Loucy (cell line): ENCODE results near the gene DRD4.

ENCODE experiments used
- H2AFZ ChIP-seq: fragments of 200-600 bp; sonication (generic); 2 replicates; pipeline ENCODE4 v1.6.0; 2016; ENCODE audit warnings: antibody characterized with exemption, mild to moderate bottlenecking, low read length, moderate library complexity
- H3F3A ChIP-seq: fragments of 200-600 bp; 2 replicates; pipeline ENCODE4 v1.6.0; 2016; ENCODE audit warnings: antibody characterized with exemption, low read depth, mild to moderate bottlenecking
- H3K27me3 ChIP-seq: fragments of 200-600 bp; sonication (generic); 2 replicates; pipeline ENCODE4 v1.6.1; 2014; ENCODE audit warnings: low read length, mild to moderate bottlenecking; ENCODE audit not compliant: insufficient read depth, poor library complexity, severe bottlenecking
- H3K36me3 ChIP-seq: fragments of 200-600 bp; sonication (generic); 2 replicates; pipeline ENCODE4 v1.6.1; 2016; ENCODE audit warnings: low read length; ENCODE audit not compliant: insufficient read depth
- H3K4me1 ChIP-seq: fragments of 200-600 bp; sonication (generic); 2 replicates; pipeline ENCODE4 v1.5.1; 2014; ENCODE audit warnings: low read length, mild to moderate bottlenecking; ENCODE audit not compliant: insufficient read depth, poor library complexity, severe bottlenecking
- H3K4me2 ChIP-seq: fragments of 200-600 bp; sonication (generic); 2 replicates; pipeline ENCODE4 v1.6.0; 2014; ENCODE audit warnings: antibody characterized with exemption, low read length, low read depth, mild to moderate bottlenecking; ENCODE audit not compliant: poor library complexity, severe bottlenecking
- H3K4me3 ChIP-seq: fragments of 200-600 bp; sonication (generic); 2 replicates; pipeline ENCODE4 v1.5.1; 2014; ENCODE audit warnings: low read length, mild to moderate bottlenecking, mixed read lengths; ENCODE audit not compliant: poor library complexity, severe bottlenecking
- H3K79me2 ChIP-seq: fragments of 200-600 bp; sonication (generic); 2 replicates; pipeline ENCODE4 v1.6.1; 2014; ENCODE audit warnings: low read length; ENCODE audit not compliant: insufficient read depth
- H3K9ac ChIP-seq: fragments of 200-600 bp; sonication (generic); 2 replicates; pipeline ENCODE4 v1.6.0; 2014; ENCODE audit warnings: mild to moderate bottlenecking, low read depth, low read length, moderate library complexity; ENCODE audit not compliant: poor library complexity, severe bottlenecking
- H3K9me2 ChIP-seq: fragments of 200-600 bp; sonication (generic); replicated peaks from 2 replicates; pipeline ENCODE4 v1.6.1; 2016; ENCODE audit warnings: low read depth, low read length, mixed read lengths
- H3K9me3 ChIP-seq: fragments of 200-600 bp; sonication (generic); 2 replicates; pipeline ENCODE4 v1.6.1; 2014; ENCODE audit warnings: mild to moderate bottlenecking, antibody characterized with exemption, low read length, low read depth; ENCODE audit not compliant: insufficient read depth
- H4K20me1 ChIP-seq: fragments of 200-600 bp; sonication (generic); 2 replicates; pipeline ENCODE4 v1.6.0; 2014; ENCODE audit warnings: antibody characterized with exemption, low read length, mild to moderate bottlenecking; ENCODE audit not compliant: insufficient read depth, poor library complexity, severe bottlenecking
- EZH2phosphoT487 ChIP-seq: fragments of 200-600 bp; IDR thresholded peaks from 2 replicates; pipeline ENCODE4 v1.6.1; 2018; ENCODE audit warnings: antibody characterized with exemption, mild to moderate bottlenecking, moderate library complexity, borderline replicate concordance
- TF ChIP-seq, protein P1 (sequence below): fragments of 200-600 bp; sonication (generic); conservative IDR thresholded peaks from 2 replicates; pipeline ENCODE4 v1.5.1; 2014; ENCODE audit warnings: mild to moderate bottlenecking, antibody characterized with exemption, low read length

The DRD4 gene

DNA sequence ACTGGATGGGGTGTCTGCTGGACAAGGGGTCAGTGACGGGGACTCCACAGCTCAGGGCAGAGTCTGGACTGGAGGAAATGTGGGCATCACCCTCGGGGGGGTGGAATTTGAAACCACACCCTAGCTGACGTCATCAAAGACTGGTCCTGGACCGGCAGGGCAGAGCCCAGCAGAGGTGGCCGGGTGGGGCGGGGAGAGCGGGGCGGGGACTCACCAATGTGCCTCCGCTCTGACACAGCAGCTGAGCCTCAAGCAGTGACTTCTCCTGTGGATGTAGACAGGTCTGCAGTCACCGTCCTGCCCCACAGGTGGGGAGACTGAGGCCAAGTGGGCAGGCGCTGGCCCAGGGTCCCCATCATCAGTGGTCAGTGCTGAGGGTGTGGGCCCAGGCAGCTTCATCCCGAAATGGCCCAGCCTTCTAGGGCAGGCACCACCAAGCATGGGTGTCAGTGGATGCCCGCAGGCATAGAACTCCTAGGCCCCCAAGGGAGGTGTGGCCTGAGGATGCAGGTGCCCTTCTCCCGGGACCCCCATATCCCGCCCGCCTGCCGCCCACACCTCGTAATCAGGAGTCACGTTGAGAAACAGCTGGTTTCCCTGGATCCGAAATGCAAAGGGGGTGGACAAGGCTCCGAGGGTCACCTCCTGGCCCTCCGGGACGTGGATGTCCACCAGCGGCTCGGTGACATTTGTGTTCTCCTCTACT, 12.9 kb upstream of the DRD4 start:
- Histone ChIP-seq H3K4me3 (no peak overlapping the region), H3K4me1 (peaks cover 12% of the 10 kb centered on the region), H3K27me3 (no peaks in the 10 kb centered on the region), H3K9ac (no peak overlapping the region), H3F3A (no peaks in the 10 kb centered on the region), H4K20me1 (no peaks in the 10 kb centered on the region), H3K9me2 (no peaks in the 10 kb centered on the region), H3K4me2 (no peak overlapping the region), H3K9me3 (no peaks in the 10 kb centered on the region), H3K36me3 (no peaks in the 10 kb centered on the region), H3K79me2 (no peaks in the 10 kb centered on the region), H2AFZ (no peak overlapping the region)
- TF ChIP-seq, protein P1, sequence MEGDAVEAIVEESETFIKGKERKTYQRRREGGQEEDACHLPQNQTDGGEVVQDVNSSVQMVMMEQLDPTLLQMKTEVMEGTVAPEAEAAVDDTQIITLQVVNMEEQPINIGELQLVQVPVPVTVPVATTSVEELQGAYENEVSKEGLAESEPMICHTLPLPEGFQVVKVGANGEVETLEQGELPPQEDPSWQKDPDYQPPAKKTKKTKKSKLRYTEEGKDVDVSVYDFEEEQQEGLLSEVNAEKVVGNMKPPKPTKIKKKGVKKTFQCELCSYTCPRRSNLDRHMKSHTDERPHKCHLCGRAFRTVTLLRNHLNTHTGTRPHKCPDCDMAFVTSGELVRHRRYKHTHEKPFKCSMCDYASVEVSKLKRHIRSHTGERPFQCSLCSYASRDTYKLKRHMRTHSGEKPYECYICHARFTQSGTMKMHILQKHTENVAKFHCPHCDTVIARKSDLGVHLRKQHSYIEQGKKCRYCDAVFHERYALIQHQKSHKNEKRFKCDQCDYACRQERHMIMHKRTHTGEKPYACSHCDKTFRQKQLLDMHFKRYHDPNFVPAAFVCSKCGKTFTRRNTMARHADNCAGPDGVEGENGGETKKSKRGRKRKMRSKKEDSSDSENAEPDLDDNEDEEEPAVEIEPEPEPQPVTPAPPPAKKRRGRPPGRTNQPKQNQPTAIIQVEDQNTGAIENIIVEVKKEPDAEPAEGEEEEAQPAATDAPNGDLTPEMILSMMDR: no peak
- no peak for TF ChIP-seq EZH2phosphoT487

DNA sequence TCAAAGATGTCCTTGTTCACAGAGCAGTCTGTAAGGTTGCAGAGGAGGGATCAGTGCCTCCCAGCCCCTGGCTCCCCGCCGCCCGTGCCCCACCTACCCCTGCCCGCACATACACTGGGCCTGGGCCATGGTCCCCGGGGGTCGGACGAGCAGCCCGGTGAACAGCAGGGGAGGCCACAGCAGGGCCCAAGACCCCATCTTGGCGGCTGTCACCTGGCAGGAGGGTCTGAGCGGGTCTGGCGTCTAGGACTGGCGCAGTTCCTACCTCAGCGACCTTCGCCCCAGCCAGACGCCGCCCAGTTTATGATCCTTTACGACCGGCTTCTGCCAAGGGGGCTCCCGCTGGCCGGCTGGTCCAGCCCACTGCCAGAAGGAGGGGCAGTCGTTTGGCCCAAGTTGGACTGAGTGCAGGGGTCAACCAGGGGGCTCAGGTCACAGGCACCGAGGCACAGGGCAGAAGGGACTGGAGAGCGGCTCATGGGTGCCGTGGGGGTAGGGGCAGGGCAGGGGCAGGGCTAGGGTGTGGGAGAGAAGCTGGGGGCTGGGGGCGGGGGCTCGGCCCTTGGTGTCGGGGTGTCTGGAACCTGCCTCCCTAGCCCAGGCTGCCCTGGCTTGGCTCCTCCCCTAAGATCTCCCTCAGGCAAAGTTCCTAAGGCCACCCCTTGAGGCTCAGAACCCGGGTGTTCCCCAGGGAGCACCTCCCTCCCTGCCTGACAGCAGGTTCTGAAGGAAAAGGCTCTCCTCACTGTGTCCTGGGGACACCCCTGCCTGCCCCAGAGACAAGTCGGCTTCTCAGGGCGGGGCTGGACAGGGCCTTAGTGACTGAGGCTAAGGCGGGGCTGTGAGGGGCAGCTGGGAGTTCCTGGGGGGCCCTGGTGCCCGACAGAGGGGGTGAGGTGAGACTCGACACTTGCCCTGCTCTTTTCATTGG, 12.1 kb upstream of the DRD4 start, which contains the start of gene CDHR5:
CDHR5 (minus strand) TSS at position 251 of the 931 bp plus-strand sequence; CDS start at position 198, 53 bp downstream.
- no peaks in the 10 kb centered on the region for H3F3A ChIP-seq
- peaks cover 17% of the 10 kb centered on the region for H3K4me1 ChIP-seq
- no peak within 1 kb of the TSS for H3K4me2 ChIP-seq
- no peaks in the 10 kb centered on the region for H3K9me3 ChIP-seq
- no peaks in the 10 kb centered on the region for H3K27me3 ChIP-seq
- H3K9me2 ChIP-seq: no peaks in the 10 kb centered on the region
- no peak within 1 kb of the TSS for H3K9ac ChIP-seq
- no peaks in the 10 kb centered on the region for H4K20me1 ChIP-seq
- TF ChIP-seq EZH2phosphoT487: no peak
- TF ChIP-seq, protein P1: no peak
- no peaks in the 10 kb centered on the region for H3K79me2 ChIP-seq
- no peaks in the 10 kb centered on the region for H3K36me3 ChIP-seq
- no peak within 1 kb of the TSS for H2AFZ ChIP-seq
- no peak within 1 kb of the TSS for H3K4me3 ChIP-seq

DNA sequence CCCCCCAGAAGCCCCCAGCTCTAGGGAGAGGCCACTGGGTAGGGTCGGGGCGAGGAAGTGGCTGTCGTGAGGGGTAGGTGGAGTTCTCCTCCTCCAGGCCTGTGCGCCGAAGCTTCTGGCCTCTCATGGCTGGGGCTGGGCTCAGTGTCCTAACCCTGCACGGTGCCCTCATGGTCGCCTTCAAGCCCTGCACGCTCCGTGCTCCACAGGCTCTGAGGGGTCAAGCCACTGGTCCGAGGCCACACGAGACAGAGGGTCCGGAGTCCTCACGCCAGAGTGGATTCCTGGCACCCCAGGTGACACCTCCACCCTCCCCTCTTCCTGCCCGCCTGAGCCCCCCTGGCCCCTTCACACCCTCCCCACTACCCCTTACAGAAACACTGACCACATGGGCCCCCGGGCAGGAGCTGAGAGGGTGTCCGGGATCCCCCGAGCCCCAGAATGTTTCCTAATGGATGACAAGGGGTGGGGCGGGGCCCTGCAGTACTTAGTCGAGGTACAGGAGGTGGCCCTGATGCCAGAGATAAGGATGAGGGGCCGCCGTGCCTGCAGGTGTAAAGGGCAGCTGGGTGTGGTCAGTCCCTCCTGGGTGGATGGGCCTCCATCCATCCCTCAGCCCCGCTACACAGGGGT, 11.3 kb upstream of the DRD4 start:
- Histone ChIP-seq H2AFZ (no peak overlapping the region), H3K9me3 (no peaks in the 10 kb centered on the region), H3K4me2 (no peak overlapping the region), H3K79me2 (no peaks in the 10 kb centered on the region), H3F3A (no peaks in the 10 kb centered on the region), H3K9me2 (no peaks in the 10 kb centered on the region), H3K4me3 (no peak overlapping the region), H3K9ac (no peak overlapping the region), H3K36me3 (no peaks in the 10 kb centered on the region), H3K4me1 (peaks cover 17% of the 10 kb centered on the region), H4K20me1 (no peaks in the 10 kb centered on the region), H3K27me3 (no peaks in the 10 kb centered on the region)
- TF ChIP-seq EZH2phosphoT487: no peak
- TF ChIP-seq, protein P1: no peak
